ENCODE results near the gene RALGPS2.

RALGPS2 gene

GRCh38 chr1:178870221-178870620, 145.2 kb downstream of the RALGPS2 start:
- no peak for DNase-seq

DNA sequence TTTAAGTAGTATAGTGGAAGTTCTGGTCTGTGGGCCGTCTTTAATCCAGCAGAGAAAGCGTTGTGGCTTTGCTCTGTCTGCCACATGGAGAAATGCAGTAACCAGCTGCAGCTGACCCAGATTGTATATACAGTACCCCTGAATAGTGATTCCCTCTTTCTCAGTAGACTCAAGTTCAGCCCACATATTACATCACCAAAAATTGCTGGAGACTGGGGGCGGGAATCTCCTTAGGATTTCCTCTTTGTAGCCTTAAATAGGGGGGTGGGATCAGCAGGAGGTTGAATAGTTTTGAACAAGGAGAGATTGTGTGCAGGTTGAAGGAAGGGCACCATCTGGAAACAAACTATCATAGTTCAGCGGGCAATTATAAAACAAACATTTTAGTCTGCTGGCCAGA, 145.9 kb downstream of the RALGPS2 start, which contains the start of gene ANGPTL1:
TSS of gene ANGPTL1 (minus strand) at position 134 of the 400 bp plus-strand sequence. CDS start 5,301 bp downstream, outside the sequence.
- peak; percentile 81 for DNase-seq

DNA sequence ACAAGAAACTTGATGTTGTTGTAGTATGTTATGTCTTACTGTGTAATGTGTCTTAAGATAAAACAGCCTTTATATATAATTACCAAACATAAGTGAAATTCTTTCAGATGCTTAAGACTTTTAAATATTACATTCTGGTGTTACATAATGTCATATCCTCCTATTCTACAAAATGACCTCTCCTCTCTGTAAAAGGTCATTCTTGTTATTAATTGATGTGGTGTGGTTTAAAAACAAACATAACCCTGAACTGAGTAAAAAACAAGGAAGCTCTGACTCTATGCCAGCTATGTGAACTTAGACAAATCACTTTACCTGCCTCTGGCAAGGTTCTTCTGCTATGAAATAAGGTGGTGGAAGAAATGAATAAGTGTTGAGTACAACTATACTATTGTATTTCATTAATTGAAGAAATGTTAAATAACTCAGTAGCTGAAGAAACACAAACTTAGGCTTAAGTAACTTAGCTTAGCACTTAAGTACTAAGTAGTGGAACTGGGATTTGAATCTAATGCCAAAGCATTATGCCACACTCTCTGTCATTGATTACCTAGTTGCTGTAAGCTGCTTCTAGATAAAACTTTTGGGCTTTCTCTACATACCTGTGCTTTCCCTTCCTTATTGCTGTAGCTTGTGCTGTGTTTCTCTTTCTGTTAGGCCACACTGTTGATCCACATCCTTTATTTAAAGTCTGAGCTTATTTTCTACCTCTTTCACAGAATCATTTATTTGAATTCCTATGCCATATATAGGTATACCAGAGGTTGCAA, 146.7 kb downstream of the RALGPS2 start:
- no peak for DNase-seq

DNA sequence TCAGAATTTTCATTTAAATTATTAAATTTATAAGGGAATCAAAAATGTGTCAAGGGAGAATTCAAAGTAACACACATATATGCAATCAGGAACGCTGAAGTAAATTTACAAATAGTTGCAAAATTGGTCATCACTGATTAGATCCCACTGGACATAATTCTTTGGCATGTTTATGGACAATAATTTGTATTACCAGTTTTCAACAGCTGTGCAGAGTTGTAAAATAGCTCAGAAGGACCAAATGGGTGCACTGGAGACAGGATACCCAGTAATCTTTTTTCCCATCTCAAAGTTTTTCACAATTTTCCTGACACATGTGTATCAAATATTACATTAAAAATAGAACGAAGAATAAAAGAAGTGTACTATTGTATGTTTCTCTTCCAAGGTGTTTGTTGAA, 149.9 kb downstream of the RALGPS2 start:
- DNase-seq, result no peak

DNA sequence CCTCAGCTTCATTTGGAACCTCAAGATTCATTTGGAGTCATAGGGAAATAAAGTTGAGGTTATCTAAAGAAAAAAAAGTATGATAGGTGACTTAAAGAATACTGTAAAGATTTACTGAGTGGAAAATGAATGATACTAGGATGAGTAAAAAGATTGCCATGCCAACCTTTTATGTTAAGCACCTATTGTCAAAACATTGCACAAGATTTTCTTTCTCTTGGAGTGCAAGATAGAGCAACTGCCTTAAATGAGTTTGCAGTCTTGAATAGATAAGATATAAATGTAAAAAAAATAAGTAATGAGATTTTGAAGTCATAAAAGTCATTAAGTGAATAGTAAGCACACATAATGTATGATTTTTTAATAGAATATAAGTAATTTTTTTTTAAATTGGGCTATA, 150.9 kb downstream of the RALGPS2 start:
- no peak for DNase-seq

GRCh38 chr1:178877896-178878295, 152.9 kb downstream of the RALGPS2 start:
- DNase-seq, result no peak

GRCh38 chr1:178881950-178882349, 156.9 kb downstream of the RALGPS2 start:
- no peak for DNase-seq

DNA sequence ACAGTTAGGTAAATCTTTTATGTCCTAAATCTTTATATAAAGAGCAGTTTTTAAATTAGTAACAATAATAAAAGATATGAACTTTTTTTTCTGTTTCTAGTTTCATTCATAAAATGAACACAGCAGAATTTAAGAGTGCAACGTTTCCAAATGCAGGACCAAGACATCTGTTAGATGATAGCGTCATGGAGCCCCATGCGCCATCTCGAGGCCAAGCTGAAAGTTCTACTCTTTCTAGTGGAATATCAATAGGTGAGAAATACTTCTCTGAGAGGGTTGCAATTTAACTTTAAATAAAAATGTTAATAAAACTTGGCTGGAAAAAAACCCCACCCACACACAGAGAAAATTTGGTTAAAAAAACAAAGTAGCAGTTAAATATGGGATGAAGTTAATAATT, 160.8 kb downstream of the RALGPS2 start:
- no peak for DNase-seq

GRCh38 chr1:178886551-178886950, 161.5 kb downstream of the RALGPS2 start:
- DNase-seq, result no peak

- no peak for DNase-seq
Observed at GRCh38 chr1:178895928-178896327, 170.9 kb downstream of the RALGPS2 start.

DNA sequence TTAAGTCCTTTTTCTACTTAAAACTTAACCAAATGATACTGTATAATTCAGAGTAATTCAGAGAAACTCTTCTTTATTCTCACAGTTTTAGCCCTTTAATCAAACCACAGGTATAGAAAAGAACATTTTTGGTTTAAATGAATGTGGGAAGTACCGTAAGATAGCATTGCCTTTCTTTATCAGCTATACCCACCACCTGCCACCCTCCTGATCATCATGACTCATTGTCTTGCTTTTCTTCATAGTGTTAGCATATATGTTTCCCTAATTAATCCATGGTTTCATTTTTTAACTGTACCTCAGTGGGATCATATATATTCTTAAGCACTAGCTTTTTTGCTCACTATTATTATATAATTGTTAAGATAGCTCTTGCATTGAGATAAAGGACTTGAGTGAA, 173.4 kb downstream of the RALGPS2 start:
- DNase-seq, result no peak

DNA sequence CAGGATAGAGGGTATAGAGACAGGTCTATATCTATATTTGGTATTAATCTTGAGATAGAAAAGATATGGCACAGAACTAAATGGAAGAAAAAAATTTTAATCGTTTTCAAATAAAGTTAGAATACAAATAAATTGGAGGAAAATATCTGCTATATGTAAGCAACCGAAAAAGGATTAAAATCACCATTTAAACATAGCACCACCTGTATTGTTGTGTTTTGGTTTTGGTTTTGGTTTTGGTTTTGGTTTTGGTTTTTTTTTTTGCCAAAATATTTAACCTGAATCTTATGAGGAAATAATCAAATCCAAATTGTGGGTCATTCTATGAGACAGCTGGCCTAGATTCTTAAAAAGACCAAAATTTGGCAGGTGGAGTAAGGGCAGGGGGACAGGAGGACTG, 174.4 kb downstream of the RALGPS2 start:
- DNase-seq, result no peak

DNA sequence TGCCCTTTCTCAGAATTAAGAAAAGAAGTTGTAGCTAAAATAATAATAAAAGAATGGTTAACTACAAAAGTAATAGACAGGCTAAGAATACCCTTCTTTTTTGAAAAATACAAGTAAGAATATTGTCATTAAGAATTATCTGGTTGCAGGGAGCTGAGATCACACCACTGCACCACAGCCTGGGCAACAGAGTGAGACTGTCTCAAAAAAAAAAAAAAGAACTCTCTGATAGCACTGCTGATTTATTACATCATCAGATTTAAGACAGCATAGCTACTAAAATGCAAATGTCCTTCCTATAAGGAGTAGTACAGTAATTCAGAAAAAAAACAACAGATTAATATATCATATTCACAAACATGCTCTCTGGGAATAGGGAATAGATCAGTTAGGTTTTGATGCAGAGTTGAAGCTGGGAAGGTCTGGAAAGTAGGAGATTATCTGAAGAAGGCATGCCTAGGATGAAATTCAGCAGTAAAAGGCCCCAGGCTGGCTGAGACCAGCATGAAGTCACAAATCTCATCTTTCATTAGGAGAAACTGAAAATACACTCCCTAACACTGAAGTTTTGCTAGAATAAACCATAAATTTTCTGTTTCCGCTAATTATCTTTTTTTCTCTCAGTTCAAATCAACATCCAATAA, 176.6 kb downstream of the RALGPS2 start:
- DNase-seq, result no peak

DNA sequence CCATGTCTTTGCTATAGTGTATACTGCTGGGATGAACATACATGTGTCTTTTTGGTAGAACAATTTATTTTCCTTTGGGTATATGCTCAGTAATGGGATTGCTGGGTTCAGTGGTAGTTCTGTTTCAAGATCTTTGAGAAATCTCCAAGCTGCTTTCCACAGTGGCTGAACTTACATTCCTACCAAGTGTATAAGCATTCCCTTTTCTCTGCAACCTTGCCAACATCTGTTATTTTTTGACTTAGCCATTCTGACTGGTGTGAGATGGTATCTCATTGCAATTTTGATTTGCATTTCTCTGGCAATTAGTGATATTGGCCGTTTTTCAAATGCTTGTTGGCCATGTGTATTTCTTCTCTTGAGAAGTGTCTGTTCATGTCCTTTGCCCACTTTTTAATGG, 183.3 kb downstream of the RALGPS2 start:
- no peak for DNase-seq

- DNase-seq, result no peak
Observed at GRCh38 chr1:178910023-178910422, 185.0 kb downstream of the RALGPS2 start.

GRCh38 chr1:178912597-178912996, 187.6 kb downstream of the RALGPS2 start:
- DNase-seq, result no peak

DNA sequence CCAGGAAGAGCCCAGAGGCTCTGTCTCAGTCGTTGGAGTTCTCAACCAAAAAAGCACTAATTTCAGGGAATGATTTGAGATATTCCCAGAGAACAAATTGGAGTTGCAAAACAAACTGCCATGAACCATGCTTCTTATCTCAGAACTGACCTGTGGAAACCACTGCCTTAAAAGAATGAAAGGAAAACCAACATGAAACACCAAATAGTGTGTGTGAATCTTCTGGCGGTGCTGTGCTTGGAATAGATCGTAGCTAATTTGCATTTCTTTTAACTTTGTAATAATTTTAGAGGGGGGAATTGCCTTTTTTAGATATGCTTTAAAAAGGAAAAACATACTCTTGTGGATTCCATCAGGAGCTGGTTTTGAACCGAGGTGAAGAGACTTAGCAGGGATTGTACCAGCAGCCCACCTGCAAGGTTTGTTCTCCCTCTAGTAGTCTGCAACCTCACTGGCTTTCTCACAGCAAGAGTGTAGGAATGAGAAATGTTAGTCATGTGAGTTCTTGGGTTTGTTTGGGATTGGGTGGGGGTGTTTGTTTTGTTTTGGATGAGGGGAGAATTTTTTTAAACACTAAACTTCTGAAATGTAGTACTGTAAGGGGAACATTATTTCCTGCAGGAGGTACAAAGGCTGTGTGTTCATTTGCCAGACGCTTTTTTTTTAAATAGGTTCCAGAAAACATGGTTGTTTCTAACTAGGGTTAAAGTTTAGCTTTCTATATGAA, 191.6 kb downstream of the RALGPS2 start:
- no peak for DNase-seq

GRCh38 chr1:178918308-178918707, 193.3 kb downstream of the RALGPS2 start:
- DNase-seq, result no peak

GRCh38 chr1:178918955-178919354, 193.9 kb downstream of the RALGPS2 start:
- DNase-seq, result no peak

- no peak for DNase-seq
Observed at GRCh38 chr1:178919581-178919980, 194.5 kb downstream of the RALGPS2 start.

DNA sequence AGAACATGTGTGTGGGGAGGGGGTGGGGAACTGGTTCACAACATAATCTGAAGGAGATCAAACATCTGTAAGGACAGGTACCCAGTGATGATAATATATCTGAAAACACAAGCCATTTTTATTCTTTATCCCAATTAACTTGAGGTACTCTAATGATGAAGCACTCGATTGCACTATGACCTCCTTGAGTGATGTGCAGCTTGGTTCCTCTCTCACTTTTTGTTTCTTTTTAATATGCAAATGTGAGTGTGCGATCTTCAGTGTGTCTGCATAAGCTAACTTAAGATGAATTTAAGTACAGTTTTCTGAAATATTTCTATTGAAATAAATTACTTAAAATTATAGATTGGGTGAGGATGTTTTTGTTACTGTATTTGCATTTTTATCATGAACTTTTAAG, 196.5 kb downstream of the RALGPS2 start:
- DNase-seq, result no peak

DNA sequence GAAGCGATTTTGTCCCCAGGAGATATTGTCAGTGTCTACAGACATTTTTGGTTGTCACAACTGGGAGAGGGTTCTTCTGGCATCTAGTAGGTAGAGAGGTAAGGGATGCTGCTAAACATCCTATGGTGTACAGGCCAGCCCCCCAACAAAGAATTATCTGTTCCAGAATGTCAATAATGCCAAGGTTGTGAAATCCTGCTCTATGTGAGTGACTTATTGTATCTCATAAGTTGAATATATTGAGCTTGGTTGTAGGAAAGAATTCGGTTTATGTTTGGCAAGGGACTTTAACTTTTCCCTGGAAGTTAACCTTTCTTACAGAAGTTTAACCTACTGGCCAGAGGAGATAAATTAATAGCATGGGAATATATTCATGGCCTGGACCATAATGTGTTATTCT, 198.5 kb downstream of the RALGPS2 start:
- DNase-seq, result no peak

DNA sequence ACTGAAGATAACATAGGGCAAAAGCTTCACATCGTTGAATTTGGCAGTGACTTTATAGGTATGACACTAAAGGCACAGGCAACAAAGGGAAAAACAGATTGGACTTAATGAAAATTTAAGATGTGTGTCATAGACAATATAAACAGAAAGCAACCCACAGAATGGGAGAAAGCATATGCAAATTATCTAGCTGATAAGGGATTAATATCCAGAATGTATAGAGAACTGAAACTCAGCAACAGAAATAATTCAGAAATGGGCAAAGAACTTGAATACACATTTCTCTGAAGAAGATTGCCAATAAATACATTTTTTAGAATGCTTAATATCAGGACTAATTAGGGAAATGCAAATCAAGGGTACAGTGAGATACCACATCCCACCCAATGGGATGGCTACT, 201.0 kb downstream of the RALGPS2 start:
- no peak for DNase-seq

- DNase-seq, result no peak
Observed at GRCh38 chr1:178927003-178927402, 202.0 kb downstream of the RALGPS2 start.

Data from right hindlimb (tissue), 1 donor.